ENCODE data around the gene ADM2. TPM values are rescaled to one million over a fixed set of nuclear protein-coding genes. Genes with fewer than 3 reads are reported as not detected.

Gene ADM2
- total RNA-seq, 4 donors from 2014 or later, result not detected

DNA sequence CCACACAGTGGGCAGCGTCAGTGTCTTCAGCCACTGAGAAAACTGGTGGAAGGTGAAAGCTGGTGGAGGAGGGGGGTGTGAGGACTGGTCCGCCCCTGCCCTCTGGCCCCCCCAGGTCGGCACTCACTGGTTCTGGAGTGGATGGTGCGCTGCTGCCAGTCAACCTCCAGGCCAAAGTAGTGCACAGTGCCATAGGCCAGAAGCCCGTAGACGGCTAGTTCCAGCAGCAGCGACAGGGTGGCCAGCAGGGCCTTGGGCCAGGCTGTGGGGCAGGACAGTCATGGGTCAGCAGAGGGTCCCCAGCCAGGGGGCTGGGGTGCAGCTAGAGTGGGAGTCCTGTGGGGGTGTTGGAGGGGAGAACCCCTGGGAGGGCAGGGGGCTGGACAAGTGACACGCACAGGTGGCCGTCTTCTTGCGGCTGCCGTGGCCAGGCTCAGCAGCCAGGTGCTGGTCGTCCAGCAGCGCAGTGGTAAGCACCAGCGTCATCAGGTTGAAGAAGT lies 24.0 kb downstream of the ADM2 start:
- H3K27me3 ChIP-seq, result no peaks in the 10 kb centered on the region
- peaks cover 0 to 35% (median 16%) of the 10 kb centered on the region in 4 donors for H3K4me1 ChIP-seq
- no peak overlapping the region for H3K4me3 ChIP-seq
- DNase-seq (ENCODE audit: low spot score in 2 of 2), result no peak
- no peaks in the 10 kb centered on the region for H3K9me3 ChIP-seq
- peaks cover 3 to 41% (median 21%) of the 10 kb centered on the region in 3 donors for H3K36me3 ChIP-seq
- WGBS, 2 donors, result 85 to 86% methylated on average over 7 to 13 of the region's 14 CpGs
- no peak overlapping the region for H3K27ac ChIP-seq
- no peak for TF ChIP-seq POLR2A (IDR thresholded peaks at IDR 0.05)

DNA sequence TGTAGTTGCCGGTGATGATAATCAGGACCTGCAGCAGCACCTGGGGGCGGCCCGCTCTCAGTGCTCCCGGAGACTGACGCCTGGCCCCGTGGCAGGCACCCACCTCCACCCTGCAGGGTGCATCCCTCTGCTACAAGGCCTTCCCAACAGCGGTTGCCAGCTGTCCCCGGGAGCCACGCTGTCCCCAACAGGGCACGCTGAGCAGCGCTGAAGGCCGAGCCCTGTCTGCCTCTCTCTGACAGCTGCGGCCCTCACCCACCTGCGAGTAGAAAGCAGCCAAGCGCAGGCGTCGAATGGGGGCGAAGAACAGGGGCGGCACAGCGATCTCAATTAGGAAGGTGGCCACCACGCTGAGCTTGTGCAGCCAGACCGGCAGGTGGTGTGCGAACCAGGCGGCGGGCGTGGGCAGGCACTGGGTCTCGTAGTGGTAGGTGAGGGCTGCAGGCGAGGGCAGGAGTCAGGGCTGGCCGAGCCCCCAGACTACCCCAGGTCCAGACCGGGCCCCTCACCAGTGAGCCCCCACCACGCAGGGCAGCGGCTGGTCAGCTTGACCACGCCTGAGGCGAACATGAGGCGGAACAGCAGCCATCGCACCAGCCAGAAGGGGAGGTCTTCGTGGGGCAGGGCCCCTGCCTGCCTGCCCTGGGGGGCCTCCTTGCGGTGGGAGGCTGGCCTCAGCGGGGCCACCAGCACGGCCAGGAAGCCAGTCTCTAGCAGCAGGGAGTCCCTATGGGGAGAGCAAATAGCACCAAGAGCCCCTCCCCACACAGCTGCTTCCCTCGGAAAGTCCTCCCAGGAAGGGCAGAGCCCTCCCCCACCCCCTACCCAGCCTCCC lies 24.6 kb downstream of the ADM2 start:
- H3K36me3 ChIP-seq, result peaks cover 3 to 41% (median 21%) of the 10 kb centered on the region in 3 donors
- H3K4me1 ChIP-seq, result peaks cover 0 to 35% (median 16%) of the 10 kb centered on the region in 4 donors
- no peaks in the 10 kb centered on the region for H3K27me3 ChIP-seq
- TF ChIP-seq EP300 (IDR thresholded peaks at IDR 0.05) (no peak), POLR2A (IDR thresholded peaks at IDR 0.05) (no peak)
- TF ChIP-seq, protein P1, sequence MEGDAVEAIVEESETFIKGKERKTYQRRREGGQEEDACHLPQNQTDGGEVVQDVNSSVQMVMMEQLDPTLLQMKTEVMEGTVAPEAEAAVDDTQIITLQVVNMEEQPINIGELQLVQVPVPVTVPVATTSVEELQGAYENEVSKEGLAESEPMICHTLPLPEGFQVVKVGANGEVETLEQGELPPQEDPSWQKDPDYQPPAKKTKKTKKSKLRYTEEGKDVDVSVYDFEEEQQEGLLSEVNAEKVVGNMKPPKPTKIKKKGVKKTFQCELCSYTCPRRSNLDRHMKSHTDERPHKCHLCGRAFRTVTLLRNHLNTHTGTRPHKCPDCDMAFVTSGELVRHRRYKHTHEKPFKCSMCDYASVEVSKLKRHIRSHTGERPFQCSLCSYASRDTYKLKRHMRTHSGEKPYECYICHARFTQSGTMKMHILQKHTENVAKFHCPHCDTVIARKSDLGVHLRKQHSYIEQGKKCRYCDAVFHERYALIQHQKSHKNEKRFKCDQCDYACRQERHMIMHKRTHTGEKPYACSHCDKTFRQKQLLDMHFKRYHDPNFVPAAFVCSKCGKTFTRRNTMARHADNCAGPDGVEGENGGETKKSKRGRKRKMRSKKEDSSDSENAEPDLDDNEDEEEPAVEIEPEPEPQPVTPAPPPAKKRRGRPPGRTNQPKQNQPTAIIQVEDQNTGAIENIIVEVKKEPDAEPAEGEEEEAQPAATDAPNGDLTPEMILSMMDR (IDR thresholded peaks at IDR 0.05), result no peak
- peak overlapping the region in 3 of 4 donors; percentile 90 to 100 (median 96) for H3K4me3 ChIP-seq
- no peak for DNase-seq (ENCODE audit: low spot score in 2 of 2)
- 85 to 86% methylated on average over 30 to 34 of the region's 41 CpGs for WGBS, 2 donors
- peak overlapping the region in 1 of 4 donors; percentile 91 for H3K27ac ChIP-seq
- H3K9me3 ChIP-seq, result no peaks in the 10 kb centered on the region

DNA sequence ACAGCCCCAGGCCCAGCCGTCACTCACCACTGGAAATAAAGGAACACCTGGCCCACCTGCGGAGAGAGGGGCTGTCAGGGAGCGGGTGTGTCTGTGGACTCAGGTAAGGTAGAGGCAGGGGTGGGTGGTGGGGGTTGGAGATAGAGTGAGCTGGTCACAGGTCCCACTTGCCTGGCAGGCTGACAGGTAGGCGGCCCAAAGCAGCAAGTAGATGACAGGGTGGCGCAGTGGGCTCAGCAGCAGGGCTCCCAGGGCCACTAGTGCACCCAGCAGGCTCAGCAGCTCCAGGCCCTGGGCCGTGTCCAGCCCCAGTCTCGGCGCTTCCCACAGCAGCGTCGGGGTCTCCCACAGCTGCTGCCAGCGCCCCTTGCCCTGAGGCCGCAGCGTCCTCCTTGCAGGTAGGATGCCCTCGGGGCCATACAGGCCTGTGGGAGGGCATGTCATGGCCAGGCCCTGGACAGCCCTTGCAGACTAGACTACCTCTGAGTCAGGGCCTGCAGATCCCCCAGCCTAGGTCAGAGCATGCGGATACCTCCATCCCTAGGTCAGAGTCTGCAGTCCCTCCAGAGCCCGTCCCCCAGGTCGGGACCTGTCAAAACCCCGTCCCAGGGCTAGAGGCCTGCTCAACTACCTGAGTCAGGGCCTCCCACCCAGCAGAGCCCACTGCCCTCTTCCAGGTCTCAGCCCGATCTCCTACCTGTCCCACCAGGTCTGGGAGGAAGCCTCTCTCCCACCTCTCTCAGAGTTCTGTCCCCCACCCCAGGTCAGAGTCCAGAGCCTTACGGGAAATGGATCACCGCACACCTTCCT lies 25.5 kb downstream of the ADM2 start:
- no peak for DNase-seq (ENCODE audit: low spot score in 2 of 2)
- peaks cover 0 to 35% (median 16%) of the 10 kb centered on the region in 4 donors for H3K4me1 ChIP-seq
- H3K4me3 ChIP-seq, result peak overlapping the region; percentile 90 to 100 (median 96)
- no peaks in the 10 kb centered on the region for H3K9me3 ChIP-seq
- H3K27ac ChIP-seq, result peak overlapping the region; percentile 83 to 93 (median 91)
- H3K27me3 ChIP-seq, result no peaks in the 10 kb centered on the region
- TF ChIP-seq POLR2A (IDR thresholded peaks at IDR 0.05) (no peak), EP300 (IDR thresholded peaks at IDR 0.05) (no peak)
- TF ChIP-seq, protein P1 (IDR thresholded peaks at IDR 0.05), result no peak
- WGBS, 2 donors, result 22 to 28% methylated on average over 10 to 12 of the region's 21 CpGs
- H3K36me3 ChIP-seq, result peaks cover 3 to 41% (median 21%) of the 10 kb centered on the region in 3 donors

DNA sequence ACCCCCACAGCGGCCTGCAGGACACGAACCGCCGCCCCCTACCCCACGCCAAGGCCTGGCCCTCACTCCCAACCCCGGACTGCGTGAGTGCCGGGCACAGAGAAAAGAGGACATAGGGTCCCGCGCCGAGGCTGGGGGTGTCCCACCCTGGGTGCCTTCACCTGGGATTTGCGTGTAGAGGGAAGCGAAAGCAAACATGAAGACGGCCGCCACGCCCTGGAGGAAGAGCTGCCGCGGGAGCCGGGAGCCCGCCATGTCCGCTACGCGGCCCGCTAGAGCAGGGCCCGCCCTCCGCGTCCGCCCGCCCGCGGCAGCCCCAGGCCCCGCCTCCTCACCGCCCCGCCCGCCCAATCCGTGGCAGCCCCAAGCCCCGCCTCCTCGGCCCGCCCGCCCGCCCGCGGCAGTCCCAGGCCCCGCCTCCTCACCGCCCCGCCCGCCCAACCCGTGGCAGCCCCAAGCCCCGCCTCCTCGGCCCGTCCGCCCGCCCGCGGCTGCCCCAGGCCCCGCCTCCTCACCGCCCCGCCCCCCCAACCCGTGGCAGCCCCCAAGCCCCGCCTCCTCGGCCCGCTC lies 26.2 kb downstream of the ADM2 start, which contains the start of gene LMF2:
LMF2 (minus strand) TSS at position 282 of the 570 bp plus-strand sequence; CDS start at position 255, 27 bp downstream.
- Histone ChIP-seq H3K27ac (peak within 1 kb of the TSS; percentile 83 to 99 (median 92)), H3K4me3 (peak within 1 kb of the TSS; percentile 90 to 100 (median 96)), H3K27me3 (no peaks in the 10 kb centered on the region), H3K9me3 (no peaks in the 10 kb centered on the region), H3K4me1 (peaks cover 0 to 35% (median 16%) of the 10 kb centered on the region in 4 donors), H3K36me3 (peaks cover 3 to 36% (median 21%) of the 10 kb centered on the region in 3 donors)
- peak in 1 of 2 donors; percentile 49 for TF ChIP-seq POLR2A (IDR thresholded peaks at IDR 0.05)
- TF ChIP-seq, protein P1 (IDR thresholded peaks at IDR 0.05), result peak in 1 of 5 experiments; percentile 29
- peak in 1 of 2 donors; percentile 73 for TF ChIP-seq EP300 (IDR thresholded peaks at IDR 0.05)
- 0 to 1% methylated on average over 12 to 26 of the region's 62 CpGs for WGBS, 2 donors
- DNase-seq (ENCODE audit: low spot score in 2 of 2), result peak; percentile 82 to 83
